GM12891 (cell line): Measurements from ENCODE around the gene TBCD.

ENCODE experiments used
- DNase-seq: peaks from one replicate; pipeline ENCODE4 v3.0.0; 2011; ENCODE audit warnings: low spot score; ENCODE audit not compliant: insufficient read length
- FAIRE-seq: peaks from 2 replicates; lab custom pipeline; 2011; peaks lifted over from hg19 to GRCh38; lab: Jason Lieb, UNC
- PAX5 ChIP-seq: IDR thresholded peaks from 2 replicates; pipeline ENCODE4 v1.6.1; 2011; ENCODE audit warnings: low read length, moderate library complexity, mild to moderate bottlenecking; ENCODE audit not compliant: insufficient read depth, severe bottlenecking
- POLR2A ChIP-seq: IDR thresholded peaks from 2 replicates; pipeline ENCODE4 v1.6.1; 2011; ENCODE audit warnings: low read depth, low read length, control low read depth
- POLR2AphosphoS5 ChIP-seq: IDR thresholded peaks from 2 replicates; pipeline ENCODE4 v1.6.1; 2011; ENCODE audit warnings: low read depth, low read length, control low read depth
- POU2F2 ChIP-seq: IDR thresholded peaks from 2 replicates; pipeline ENCODE4 v1.6.1; 2011; ENCODE audit warnings: low read depth, mild to moderate bottlenecking, control low read depth, low read length, moderate library complexity
- SPI1 ChIP-seq: IDR thresholded peaks from 2 replicates; pipeline ENCODE4 v1.6.1; 2011; ENCODE audit warnings: low read depth, low read length, control low read depth
- TAF1 ChIP-seq: IDR thresholded peaks from 2 replicates; pipeline ENCODE4 v1.6.1; 2011; ENCODE audit warnings: low read depth, low read length, control low read depth

Gene TBCD

DNA sequence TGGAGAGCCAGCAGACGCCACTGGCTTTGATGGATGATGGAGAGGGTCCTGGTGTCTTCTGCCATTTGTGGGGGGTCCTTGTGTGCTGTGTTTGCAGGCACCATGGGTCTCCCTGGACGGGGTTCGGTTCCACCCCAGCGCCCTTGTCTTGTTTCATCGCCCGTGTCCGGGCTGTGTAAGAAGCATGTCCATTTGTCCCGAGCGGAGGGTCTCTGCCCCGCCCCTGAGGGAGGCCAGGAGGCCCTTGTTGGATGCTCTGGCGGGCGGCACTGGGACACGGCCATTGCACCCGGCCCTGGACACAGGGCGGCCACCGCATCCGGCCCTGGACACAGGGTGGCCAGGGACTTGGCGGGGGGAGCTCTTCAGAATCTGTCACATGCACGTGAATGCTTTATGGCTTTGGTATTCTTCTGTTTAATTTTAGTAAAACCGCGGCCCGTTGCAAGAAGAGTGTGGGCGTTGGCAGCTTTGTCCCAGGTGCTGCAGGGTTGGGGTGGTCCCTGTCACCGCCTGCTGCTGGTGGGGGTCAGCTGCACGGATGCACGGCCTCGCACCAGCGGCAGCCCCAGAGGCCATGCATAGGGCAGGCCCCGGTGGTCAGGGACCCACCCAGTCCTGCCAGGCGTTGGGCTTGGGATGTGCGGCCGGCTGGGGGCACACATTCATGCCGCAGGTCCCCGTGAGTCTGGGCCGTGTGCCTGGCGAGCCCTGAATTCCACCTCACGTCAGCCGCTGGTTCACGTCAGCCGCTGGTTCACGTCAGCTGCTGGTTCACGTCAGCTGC is 108.9 kb downstream of the TBCD start:
- FAIRE-seq (peak; percentile 51), DNase-seq (no peak)
- TF ChIP-seq POU2F2 (no peak), POLR2A (no peak), POLR2AphosphoS5 (no peak), PAX5 (no peak), TAF1 (no peak), SPI1 (no peak)

GRCh38 chr17:82861393-82861775 is 109.5 kb downstream of the TBCD start:
- FAIRE-seq (no peak), DNase-seq (no peak)
- TF ChIP-seq SPI1, result no peak
- TF ChIP-seq POU2F2, result no peak
- TF ChIP-seq TAF1, result no peak
- no peak for TF ChIP-seq POLR2AphosphoS5
- TF ChIP-seq PAX5, result no peak
- no peak for TF ChIP-seq POLR2A

DNA sequence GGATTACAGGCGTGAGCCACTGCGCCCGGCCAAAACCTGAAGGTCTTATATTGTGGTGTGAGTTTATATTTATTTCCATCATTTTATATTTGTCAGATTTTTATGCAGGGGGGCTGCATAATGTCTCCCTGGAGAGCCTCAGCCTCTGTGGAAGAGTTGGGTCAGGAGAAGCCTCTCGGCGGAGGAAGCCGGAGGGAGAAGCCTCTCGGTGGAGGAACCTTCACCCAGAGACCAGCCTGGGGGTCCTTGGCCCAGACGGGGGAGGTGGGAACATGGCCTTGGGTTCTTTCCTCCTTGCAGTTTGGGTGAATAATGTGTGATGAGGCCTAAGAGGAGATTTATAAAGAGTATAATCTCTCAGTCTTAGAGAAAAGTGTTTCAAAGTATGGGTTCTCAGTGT is 110.3 kb downstream of the TBCD start:
- TF ChIP-seq POU2F2 (no peak), POLR2A (no peak), TAF1 (no peak), SPI1 (no peak), PAX5 (no peak), POLR2AphosphoS5 (no peak)
- FAIRE-seq, result no peak
- no peak for DNase-seq

DNA sequence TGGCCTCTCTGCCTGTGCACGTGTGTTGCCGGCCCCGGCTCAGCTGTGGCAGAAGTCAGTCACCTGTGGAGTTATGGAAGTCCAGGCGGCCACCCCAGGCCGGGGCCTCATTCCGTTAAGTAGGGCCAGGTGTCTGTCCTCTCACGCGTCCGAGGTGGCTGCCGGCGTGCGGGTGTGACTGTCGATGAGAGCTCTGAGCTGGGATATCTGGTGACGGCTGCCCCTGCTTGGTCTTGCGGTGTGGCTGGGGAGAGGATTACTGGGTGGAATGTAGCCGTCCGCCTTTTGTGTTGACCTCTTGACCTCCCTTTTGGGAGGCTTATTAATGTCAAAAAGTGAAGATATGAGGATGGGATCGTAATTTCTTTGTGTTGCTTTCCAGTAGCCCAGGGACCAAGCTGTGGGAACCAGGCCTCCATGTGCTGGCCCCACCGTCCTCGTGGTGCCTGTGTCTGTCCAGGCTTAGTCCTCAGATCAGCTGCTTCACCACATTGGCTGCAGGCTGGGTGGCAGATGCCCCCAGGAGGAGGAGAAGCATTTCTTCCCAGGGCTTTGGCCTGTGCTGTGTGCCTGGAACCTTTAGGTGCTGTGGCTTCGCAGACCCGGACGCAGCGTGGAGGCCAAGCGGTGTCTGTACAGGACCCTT is 111.0 kb downstream of the TBCD start:
- FAIRE-seq (peak; percentile 26), DNase-seq (no peak)
- TF ChIP-seq TAF1 (no peak), PAX5 (no peak), POLR2AphosphoS5 (no peak), SPI1 (no peak), POU2F2 (no peak), POLR2A (no peak)

DNA sequence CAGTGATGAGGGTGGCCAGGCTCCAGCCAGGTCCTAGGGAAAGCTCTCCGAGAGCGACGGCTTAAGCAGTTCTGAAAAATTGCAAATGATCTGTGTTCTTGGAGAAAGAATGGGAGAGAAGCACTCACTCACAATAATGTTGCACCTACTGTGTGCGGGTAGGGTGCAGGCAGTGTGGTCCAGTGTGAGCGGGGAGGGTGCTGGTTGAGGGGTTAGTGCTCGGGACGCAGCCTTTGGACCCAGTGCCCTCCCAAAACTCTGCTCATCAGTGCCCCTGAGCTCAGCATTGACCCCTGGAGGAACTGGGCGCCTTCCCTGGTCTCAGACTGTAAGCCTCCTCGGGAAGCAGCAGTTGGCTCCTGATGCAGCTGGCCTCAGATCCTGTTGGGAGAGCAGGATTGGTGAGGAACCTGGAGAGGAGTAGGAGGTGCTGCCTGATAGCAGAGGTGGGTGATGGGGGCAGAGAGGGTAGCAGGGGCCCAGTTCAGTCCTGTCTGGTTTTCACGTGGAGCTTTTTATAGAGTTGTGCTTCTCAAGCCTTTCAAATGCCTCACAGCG is 111.6 kb downstream of the TBCD start:
- no peak for DNase-seq
- TF ChIP-seq POU2F2 (no peak), SPI1 (0 out of 2 replicates have a peak, but pooled peaks have one; percentile 3), PAX5 (no peak)
- FAIRE-seq, result no peak

DNA sequence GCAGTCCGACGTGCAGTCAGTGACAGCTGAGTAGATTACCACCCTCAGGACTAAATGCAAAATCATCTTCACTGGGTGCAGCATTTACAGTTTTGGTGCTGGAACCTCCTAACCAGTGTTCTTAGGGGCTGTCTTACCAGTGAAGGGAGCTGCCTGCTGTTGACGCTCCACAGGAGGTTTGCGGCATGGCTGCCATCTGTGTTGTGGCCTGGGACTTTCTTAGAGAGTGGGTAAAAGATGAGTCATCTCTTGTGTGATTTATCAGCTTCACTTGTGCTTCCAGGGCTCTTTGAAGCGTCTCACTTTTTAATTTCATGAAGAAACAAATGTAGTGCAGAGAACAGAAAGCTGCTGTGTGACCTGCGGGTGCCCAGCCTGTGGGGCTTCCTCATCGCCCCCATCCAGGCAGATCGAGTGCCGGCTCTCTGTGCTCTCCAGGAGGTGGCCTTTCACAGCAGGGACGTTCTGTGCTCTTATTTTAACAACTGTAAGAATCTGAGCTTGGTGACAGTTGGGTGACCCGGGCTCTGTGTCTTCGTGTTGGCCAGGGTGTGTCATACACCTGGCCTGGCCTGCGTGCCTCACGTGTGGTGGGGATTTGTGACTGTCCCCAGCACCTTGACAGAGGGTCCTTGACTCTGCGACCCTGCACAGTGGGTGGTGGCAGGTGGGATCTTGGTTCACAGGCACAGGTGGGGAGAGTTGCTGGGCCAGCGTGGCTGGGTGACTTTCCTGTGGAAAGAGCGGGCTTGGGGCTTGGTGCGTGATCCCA is 112.3 kb downstream of the TBCD start:
- FAIRE-seq (peak; percentile 98), DNase-seq (peak; percentile 70)
- TF ChIP-seq TAF1 (peak; percentile 39; the same call in 1 of the 2 replicates), SPI1 (0 out of 2 replicates have a peak, but pooled peaks have one; percentile 22), POU2F2 (peak; percentile 48; the same call in 1 of the 2 replicates), POLR2AphosphoS5 (0 out of 2 replicates have a peak, but pooled peaks have one; percentile 40), PAX5 (no peak), POLR2A (peak; percentile 53)

DNA sequence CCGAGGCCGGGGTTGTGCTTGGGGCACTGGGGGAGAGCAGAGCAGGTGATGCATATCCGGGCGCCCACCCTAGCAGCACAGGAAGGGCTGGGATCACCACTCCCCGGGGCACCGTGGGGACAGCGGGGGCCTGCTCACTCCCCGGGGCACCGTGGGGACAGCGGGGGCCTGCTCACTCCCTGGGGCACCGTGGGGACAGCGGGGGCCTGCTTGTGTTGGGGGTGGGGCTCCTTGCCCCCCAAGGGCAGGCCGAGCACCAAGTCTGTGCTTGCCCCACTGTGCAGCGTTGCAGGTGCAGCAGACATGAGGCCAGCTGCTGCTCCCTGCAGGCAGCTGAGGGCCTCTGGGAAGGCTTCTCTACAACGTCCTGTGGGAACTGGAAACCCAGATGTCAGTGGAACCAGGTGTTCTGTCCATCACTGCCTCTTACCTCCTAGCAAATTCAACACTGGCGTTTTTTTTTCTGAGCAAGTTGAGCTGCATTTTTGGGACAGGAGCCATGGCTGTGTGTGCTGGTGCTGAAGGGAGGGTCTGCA is 112.9 kb downstream of the TBCD start:
- DNase-seq (no peak), FAIRE-seq (peak; percentile 93)
- no peak for TF ChIP-seq PAX5
- no peak for TF ChIP-seq TAF1
- TF ChIP-seq POLR2A, result no peak; the same call in 1 of the 2 replicates
- TF ChIP-seq POU2F2, result no peak
- no peak for TF ChIP-seq POLR2AphosphoS5
- no peak for TF ChIP-seq SPI1

DNA sequence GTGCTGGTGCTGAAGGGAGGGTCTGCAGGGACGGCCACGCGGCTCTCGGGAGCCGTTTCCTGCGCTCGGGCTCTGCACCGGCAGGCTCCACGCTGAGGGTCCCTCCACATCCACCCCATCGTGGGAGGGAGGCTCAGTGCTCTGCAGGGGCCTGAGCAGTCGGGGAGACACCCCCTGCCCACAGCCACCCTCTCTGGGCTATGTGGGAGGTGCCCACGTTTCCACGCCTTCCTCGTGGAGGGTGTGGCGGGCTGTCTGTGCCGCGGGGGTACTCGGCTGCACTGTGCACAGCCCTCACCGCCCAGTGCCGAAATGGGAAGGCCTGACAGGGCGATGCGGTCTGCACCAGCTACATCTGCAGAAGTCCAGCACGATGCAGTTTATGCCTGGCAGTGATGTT is 113.4 kb downstream of the TBCD start:
- TF ChIP-seq POLR2A (no peak), TAF1 (no peak), PAX5 (no peak), POLR2AphosphoS5 (no peak)
- DNase-seq, result no peak
- no peak for FAIRE-seq

DNA sequence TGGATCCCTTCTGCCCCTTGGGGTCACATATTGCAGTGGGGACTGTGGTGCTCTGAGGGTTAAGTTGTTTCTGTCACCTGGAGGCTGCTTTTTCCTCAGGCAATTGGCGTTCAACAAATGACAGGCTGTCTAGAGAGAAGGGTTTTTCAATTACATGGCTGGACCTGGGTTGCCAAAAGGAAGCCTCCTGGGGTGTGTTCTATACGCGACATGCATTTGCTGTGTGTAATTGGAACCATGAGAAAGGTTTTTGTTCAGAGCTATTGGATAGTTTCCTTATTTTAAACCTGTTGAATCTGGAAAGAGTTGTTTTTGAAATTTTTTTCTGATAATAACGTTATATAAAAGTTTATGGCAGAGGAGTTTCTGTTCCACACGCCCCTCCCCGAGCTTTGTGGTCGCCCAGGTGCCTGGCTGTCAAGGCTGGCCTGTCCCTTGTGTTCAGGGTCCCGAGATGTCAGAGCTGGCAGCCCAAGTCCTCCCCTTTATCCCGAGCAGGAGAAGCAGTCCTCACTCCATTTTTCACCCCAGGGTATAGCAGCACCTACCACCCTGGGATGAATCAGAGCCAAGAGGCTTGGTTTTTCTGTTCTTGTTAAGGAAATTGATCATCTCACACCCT is 114.0 kb downstream of the TBCD start:
- DNase-seq, result no peak
- peak; percentile 41 for FAIRE-seq
- TF ChIP-seq TAF1 (no peak), POLR2A (no peak), PAX5 (no peak), SPI1 (no peak), POU2F2 (no peak), POLR2AphosphoS5 (no peak)
